Measurements from ENCODE around the gene D2HGDH.

The D2HGDH gene

GRCh38 chr2:241734467-241735208 lies at the start of gene D2HGDH:
Gene D2HGDH, plus strand, starts transcription at chr2:241734630. Its CDS starts 595 bp downstream, at chr2:241735225.
- DNase-seq (peak; percentile 99), ATAC-seq (peak; percentile 93)

GRCh38 chr2:241686324-241686649 lies 48.1 kb upstream of the D2HGDH start:
- no peak for ATAC-seq

GRCh38 chr2:241686650-241687425 lies 47.6 kb upstream of the D2HGDH start, which contains the start of gene DTYMK:
Gene DTYMK, minus strand, starts transcription at chr2:241686815. Its CDS starts 32 bp downstream, at chr2:241686783.
- DNase-seq (peak; percentile 98), ATAC-seq (peak; percentile 97)

More at GRCh38 chr2:241686324-241686649, 48.1 kb upstream of the D2HGDH start:
- peak; percentile 40 for DNase-seq

- ATAC-seq, result no peak
- no peak for DNase-seq
Observed at GRCh38 chr2:241689306-241689705, 45.1 kb upstream of the D2HGDH start.

DNA sequence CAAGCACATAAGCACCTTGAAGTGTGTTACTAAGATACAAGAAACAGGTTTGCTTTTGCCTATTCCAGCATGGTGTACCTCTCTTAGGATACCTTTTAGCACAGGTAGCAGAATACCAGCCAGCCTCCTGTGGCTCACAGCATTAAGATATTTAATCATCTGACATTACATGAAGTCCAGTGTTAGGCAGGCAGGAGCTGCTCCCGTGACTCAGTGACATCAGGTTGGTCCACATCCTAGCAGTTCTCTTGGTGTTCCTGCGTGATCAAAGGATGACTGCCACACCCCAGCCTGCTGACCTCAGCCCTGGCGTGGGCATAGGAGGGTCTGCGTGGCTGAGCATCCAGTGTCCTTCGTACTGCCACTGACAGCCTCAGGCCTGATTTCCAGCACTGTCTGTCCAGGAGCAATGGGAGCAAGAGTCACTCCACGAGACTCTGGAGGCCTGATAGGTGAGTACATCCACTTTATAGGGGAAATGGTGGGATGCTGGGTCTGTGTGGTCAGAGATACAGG lies 44.2 kb upstream of the D2HGDH start:
- DNase-seq (no peak), ATAC-seq (no peak)

- DNase-seq (no peak), ATAC-seq (no peak)
Observed at GRCh38 chr2:241692448-241692847, 42.0 kb upstream of the D2HGDH start.

GRCh38 chr2:241695651-241696050 lies 38.8 kb upstream of the D2HGDH start:
- DNase-seq, result no peak
- ATAC-seq, result no peak

DNA sequence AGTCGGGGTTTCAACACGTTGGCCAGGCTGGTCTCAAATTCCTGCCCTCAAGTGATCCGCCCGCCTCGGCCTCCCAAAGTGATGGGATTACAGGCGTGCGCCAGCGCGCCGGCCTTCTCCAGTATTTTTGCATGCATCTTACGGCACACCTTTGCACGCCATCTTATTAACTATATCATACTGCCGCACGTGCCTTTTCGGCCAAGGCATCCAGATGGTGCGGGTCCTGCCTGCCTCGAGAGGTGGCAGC lies 33.4 kb upstream of the D2HGDH start:
- no peak for ATAC-seq

DNA sequence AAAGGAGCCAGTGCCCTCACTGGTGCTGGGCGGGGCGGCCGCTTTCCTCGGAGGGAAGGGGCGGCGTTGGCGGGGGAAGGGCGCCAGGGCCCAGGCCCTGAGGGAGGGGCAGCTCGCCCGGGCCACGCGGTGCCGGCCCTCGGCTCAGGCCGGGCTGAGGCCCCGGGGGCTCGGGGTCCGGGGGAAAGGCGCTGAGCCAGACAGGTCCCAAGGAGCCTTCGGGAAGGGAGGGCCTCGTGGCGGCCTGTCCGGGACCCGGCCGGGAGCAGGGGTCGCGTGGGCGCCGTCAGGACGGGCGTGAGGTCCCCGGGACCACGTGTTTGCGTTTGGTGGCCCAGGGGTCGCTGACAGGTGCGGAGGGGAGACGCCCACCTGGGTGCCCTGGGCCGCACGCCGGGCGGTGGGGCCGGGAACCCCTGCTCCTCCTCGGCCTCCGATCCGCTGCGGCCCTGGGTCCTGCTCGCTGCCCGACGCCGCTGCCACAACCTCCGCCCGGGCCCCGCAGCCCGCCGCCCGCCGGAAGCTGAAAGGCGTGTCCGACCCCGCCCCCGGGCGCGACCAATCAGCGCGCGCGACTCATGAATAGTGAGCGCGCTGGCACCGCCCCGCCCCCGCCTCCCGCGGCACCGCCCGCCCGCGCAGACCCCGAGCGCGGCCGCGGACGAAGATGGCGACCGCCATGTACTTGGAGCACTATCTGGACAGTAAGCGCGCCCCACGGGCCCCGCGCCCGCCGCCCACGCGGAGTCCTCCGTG lies 32.9 kb upstream of the D2HGDH start, which contains the start of gene ING5:
Gene ING5 (plus strand): TSS at position 641 of the 756 bp plus-strand sequence. CDS start 27 bp downstream, at position 668.
- DNase-seq (peak; percentile 99), ATAC-seq (peak; percentile 74)

More for the DNA sequence above, 33.4 kb upstream of the D2HGDH start:
- DNase-seq, result no peak

- DNase-seq (peak; percentile 92), ATAC-seq (peak; percentile 69)
Observed at GRCh38 chr2:241702155-241703031, 32.0 kb upstream of the D2HGDH start.

GRCh38 chr2:241703032-241703604 lies 31.3 kb upstream of the D2HGDH start:
- ATAC-seq, result no peak
- no peak for DNase-seq

GRCh38 chr2:241706537-241706936 lies 27.9 kb upstream of the D2HGDH start:
- no peak for DNase-seq
- ATAC-seq, result no peak

GRCh38 chr2:241708879-241709278 lies 25.6 kb upstream of the D2HGDH start:
- no peak for DNase-seq
- no peak for ATAC-seq

GRCh38 chr2:241719093-241719492 lies 15.3 kb upstream of the D2HGDH start:
- ATAC-seq, result no peak
- no peak for DNase-seq

DNA sequence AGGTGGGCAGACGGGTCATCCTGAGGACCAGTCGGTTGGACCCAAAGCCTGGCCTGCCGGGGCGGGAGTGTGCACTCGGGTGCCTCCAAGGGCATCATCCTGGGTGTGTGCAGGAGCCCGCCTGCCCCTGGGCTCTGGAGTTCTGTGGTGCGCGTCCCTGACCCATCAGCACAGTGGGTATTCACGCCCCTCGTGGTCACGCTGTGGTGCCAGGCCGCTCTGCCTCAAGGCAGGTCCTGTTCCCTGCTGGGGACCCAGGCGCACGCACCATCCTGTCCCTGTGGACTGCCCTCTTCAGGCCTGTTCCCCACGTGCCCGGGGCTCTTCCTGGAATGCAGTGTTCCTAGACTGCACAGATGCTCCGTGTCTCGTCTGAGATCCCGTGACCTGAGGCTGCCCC lies 14.3 kb upstream of the D2HGDH start:
- DNase-seq, result no peak
- no peak for ATAC-seq

GRCh38 chr2:241720560-241720959 lies 13.9 kb upstream of the D2HGDH start:
- DNase-seq, result no peak
- no peak for ATAC-seq

- ATAC-seq (no peak), DNase-seq (no peak)
Observed at GRCh38 chr2:241721852-241722251, 12.6 kb upstream of the D2HGDH start.

DNA sequence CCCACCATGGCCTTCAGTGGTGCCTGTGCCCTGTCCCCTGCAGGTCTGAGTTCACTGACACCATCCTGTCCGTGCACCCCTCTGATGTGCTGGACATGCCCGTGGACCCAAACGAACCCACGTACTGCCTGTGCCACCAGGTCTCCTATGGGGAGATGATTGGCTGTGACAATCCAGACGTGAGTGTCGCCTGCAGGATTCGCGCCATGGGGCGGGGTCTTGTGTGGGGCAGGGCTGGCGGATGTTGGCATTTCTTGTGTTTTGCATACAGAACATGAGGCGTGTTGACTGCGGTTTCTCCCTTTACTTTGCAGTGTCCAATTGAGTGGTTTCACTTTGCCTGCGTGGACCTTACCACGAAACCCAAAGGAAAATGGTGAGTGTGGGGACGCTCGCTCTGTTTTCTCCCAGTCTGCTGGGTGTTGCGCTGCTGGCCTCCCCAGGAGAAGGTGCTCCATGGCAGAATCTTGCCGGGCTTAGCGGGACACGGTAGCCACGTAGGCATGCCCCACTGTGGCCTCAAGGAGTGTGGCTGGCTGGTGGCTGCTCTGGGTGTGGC lies 11.5 kb upstream of the D2HGDH start:
- no peak for ATAC-seq
- no peak for DNase-seq

GRCh38 chr2:241724259-241724974 lies 10.0 kb upstream of the D2HGDH start:
- DNase-seq (no peak), ATAC-seq (no peak)

Data from stimulated activated naive CD8-positive, alpha-beta T cell treated with anti-CD3 and anti-CD28 coated beads, Interleukin-15, Interleukin-2, amounts not matched to agents 100 U/mL and 50 U/mL, for 24 hours (primary cell).